DMS53 (cell line): ENCODE data around the gene CRELD1.
A peak's percentile ranks its signal among the peaks of the same experiment; 100 is the strongest.

Source experiments
- DNase-seq: peaks from one replicate; lab custom pipeline; 2025; lab: John Stamatoyannopoulos, UW

The CRELD1 gene

GRCh38 chr3:9957214-9957613 is 23.6 kb downstream of the CRELD1 start:
- no peak for DNase-seq

DNA sequence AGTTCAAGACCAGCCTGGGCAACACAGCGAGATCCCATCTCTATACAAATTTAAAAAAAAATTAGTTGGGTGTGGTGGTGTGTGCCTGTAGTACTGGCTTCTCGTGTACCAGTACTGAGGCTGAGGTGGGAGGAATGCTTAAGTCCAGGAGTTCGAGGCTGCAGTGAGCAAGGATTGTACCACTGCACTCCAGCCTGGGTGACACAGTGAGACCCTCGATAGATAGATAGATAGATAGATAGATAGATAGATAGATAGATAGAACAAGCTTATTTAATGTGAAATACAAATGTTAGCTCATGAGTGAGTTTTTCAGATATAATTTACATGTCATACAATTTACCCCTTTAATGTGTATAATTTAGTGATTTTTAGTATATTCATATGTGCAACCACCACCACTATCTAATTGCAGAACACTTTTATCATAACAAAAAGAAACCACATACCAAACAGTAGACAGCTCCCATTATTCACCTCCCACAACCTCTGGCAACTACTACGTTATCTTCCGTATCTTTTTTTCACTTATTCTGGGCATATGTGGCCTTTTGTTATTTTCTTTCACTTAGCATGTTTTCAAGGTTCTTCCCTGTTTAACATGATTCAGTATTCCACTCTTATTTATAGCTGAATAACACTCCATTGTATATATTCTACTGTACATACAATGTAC is 31.7 kb downstream of the CRELD1 start:
- DNase-seq, result no peak

DNA sequence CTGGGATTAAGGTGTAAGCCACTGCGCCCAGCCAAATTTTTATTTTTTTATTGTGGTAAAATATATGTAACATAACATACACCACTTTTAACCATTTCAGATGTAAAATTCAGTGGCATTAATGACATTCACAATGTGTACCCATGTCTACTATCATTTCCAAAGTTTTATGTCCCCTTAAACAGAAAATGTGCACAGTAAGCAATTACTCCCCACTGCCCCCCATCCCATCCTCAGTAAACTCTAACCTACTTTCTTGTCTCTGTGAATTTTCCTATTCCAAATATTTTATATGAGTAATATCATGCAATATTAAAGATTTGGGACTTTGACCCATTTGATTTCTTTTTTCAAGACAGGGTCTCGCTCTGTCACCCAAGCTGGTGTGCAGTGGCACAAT is 33.2 kb downstream of the CRELD1 start:
- DNase-seq, result no peak

GRCh38 chr3:9969632-9970019 is 36.0 kb downstream of the CRELD1 start:
- no peak for DNase-seq

DNA sequence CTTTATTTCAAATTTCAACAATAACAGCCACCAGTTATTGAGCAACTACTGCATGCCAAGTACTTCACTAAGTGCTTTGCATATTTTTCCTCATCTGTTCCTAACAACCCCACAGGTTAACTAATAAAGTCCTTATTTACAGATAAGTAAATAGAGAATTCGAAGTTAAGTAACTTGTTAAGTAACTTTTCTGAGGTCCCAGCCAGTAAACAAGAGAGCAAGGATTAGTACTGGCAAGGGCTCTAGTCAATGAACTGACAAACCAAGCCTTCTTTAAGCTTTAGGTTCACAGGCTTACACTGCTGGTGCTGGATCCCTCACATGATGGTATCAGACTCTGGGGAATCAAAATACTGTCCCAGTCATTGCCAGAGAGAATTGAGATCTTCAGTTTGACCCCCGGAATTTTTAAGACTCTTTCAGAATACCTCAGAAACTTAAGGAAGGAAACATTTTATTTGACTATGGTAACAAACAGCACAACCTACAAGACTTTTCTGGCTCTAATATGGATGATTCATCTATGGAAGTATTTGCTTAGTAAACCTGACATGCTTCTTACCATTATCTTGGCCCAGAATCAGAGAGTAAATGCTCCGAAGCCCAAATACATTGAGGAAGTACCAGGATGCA is 36.5 kb downstream of the CRELD1 start:
- no peak for DNase-seq

- DNase-seq, result peak; percentile 74
Measured at GRCh38 chr3:9976721-9977709, 43.4 kb downstream of the CRELD1 start.

DNA sequence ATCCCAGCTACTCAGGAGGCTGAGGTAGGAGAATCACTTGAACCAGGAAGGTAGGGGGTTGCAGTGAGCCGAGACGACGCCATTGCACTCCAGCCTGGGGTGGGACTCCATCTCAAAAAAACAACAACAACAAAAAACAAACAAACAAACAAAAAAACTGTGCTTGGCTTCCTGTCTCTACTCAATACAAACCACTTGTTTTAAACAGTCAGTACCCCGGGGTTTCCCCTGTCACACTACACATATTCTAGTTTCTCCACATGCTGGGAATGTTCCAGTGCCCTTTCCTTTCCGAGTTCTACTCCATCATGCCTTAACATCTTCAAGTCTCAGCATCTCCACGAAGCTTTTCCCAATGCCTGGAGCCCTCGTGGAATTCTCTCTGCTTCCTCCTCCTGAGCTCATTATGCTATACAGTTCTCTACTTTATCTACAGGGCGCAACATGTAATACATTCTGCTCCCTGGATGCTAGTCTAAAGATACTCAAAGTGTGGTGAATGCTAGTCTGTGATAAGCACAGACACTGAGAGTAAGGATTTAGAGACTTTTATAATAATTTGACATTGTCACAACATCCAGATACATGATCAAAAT is 45.2 kb downstream of the CRELD1 start:
- no peak for DNase-seq

- DNase-seq, result no peak
Measured at GRCh38 chr3:9980251-9980650, 46.6 kb downstream of the CRELD1 start.

- DNase-seq, result peak; percentile 12
Measured at GRCh38 chr3:9986230-9986725, 52.6 kb downstream of the CRELD1 start.

DNA sequence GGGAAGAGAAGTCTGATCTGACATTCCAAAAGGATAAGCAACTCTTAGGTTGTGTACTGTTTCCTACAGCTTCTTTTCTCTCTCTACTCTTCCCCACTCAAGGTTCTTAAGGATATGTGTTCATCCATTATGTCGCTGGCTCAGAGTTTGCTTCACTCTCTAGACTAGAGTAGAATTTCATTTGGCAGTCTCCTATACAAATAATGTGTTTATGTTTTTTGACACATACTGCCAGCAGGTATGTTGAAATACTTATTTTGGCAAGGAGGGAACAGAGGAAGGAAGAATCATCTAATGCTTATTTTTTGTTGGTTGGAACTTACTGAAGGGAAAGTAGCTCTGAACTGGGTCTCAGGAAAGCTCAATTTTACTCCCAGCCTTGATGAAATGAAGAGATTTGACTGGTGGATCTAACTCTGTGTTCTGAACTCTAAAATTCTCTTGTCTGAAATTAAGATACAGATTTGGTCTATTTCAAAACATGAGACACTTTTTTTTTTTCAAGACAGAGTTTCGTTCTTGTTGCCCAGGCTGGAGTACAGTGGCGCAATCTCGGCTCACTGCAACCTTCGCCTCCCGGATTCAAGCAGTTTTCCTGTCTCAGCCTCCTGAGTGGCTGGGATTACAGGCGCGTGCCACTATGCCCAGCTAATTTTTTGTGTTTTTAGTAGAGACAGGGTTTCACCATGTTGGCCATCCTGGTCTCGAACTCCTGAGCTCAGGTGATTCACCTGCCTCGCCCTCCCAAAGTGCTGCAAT is 60.6 kb downstream of the CRELD1 start:
- DNase-seq, result no peak
